Osteocyte (in vitro differentiated cells): ENCODE results near the gene CHST13. TPM values are rescaled to one million over a fixed set of nuclear protein-coding genes. Genes with fewer than 3 reads are reported as not detected.

Source experiments
- DNase-seq: peaks from one replicate; pipeline ENCODE4 v3.0.0; 2021; ENCODE audit warnings: mixed read lengths; ENCODE audit not compliant: unreplicated experiment; ENCODE audit errors: extremely low spot score
- H3K27ac Mint-ChIP-seq: one replicate; pipeline ENCODE4 v1.8.0; 2021; ENCODE audit warnings: mild to moderate bottlenecking, mixed read lengths; ENCODE audit not compliant: unreplicated experiment
- H3K27me3 Mint-ChIP-seq: one replicate; pipeline ENCODE4 v1.8.0; 2021; ENCODE audit warnings: mixed read lengths; ENCODE audit not compliant: unreplicated experiment
- H3K36me3 Mint-ChIP-seq: one replicate; pipeline ENCODE4 v1.8.0; 2021; ENCODE audit warnings: mixed read lengths; ENCODE audit not compliant: unreplicated experiment
- H3K4me1 Mint-ChIP-seq: one replicate; pipeline ENCODE4 v1.8.0; 2021; ENCODE audit warnings: mixed read lengths; ENCODE audit not compliant: unreplicated experiment
- H3K4me3 Mint-ChIP-seq: one replicate; pipeline ENCODE4 v1.8.0; 2021; ENCODE audit warnings: mild to moderate bottlenecking, moderate library complexity, mixed read lengths; ENCODE audit not compliant: unreplicated experiment
- H3K9me3 Mint-ChIP-seq: one replicate; pipeline ENCODE4 v1.8.0; 2021; ENCODE audit warnings: mixed read lengths; ENCODE audit not compliant: unreplicated experiment
- total RNA-seq: library from RNA; stranded (reverse); gene quantifications from 2 replicates; pipeline ENCODE4 v1.2.1, GENCODE V29; 2021
- TF ChIP-seq, protein P1 (sequence below): fragments of 200-600 bp; sonication (generic); IDR thresholded peaks from 2 replicates; pipeline ENCODE4 v1.5.0; 2021; ENCODE audit warnings: antibody characterized with exemption, mild to moderate bottlenecking, moderate library complexity

Gene CHST13
- total RNA-seq, 1 donor from 2014 or later: not detected

GRCh38 chr3:126567696-126568438 is 43.9 kb downstream of the CHST13 start:
- Mint-ChIP-seq H3K27me3 (peaks cover 35% of the 10 kb centered on the region), H3K4me3 (no peak overlapping the region), H3K4me1 (no peaks in the 10 kb centered on the region), H3K27ac (no peak overlapping the region), H3K9me3 (peaks cover under 1% of the 10 kb centered on the region), H3K36me3 (no peaks in the 10 kb centered on the region)
- TF ChIP-seq, protein P1, sequence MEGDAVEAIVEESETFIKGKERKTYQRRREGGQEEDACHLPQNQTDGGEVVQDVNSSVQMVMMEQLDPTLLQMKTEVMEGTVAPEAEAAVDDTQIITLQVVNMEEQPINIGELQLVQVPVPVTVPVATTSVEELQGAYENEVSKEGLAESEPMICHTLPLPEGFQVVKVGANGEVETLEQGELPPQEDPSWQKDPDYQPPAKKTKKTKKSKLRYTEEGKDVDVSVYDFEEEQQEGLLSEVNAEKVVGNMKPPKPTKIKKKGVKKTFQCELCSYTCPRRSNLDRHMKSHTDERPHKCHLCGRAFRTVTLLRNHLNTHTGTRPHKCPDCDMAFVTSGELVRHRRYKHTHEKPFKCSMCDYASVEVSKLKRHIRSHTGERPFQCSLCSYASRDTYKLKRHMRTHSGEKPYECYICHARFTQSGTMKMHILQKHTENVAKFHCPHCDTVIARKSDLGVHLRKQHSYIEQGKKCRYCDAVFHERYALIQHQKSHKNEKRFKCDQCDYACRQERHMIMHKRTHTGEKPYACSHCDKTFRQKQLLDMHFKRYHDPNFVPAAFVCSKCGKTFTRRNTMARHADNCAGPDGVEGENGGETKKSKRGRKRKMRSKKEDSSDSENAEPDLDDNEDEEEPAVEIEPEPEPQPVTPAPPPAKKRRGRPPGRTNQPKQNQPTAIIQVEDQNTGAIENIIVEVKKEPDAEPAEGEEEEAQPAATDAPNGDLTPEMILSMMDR: peak; percentile 12
- no peak for DNase-seq

DNA sequence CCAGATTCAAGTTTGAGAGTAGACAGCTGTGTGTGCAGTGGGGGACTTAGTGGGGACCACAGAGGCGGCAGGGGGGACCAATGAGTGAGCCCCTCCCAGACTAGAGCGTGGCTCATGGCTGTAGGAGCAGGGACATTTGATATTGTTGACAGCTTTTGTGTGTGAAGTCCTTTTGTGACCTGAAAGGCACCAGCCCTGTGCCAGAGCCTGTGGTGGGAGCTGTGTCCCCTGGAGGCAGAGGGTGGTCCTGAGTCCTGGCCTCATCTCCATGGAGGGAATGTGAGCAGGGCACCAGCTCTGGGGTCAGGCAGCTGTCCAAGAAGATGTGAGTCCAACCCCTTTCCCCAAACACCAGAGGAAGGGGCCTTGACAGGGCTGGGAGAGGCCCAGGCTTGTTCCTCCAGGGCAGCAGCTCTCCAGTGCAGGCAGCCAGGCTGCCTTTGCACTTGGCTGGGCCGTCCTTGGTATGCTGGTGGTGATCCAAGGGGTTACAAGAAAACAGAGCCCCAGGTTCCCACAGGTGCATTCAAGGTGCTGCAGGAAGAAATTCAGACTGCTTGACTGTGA is 44.9 kb downstream of the CHST13 start:
- no peaks in the 10 kb centered on the region for H3K4me1 Mint-ChIP-seq
- no peak overlapping the region for H3K27ac Mint-ChIP-seq
- TF ChIP-seq, protein P1: no peak
- no peaks in the 10 kb centered on the region for H3K36me3 Mint-ChIP-seq
- no peak for DNase-seq
- no peak overlapping the region for H3K4me3 Mint-ChIP-seq
- no peaks in the 10 kb centered on the region for H3K9me3 Mint-ChIP-seq
- peaks cover 34% of the 10 kb centered on the region for H3K27me3 Mint-ChIP-seq

GRCh38 chr3:126569390-126569975 is 45.5 kb downstream of the CHST13 start:
- no peak for DNase-seq
- no peaks in the 10 kb centered on the region for H3K36me3 Mint-ChIP-seq
- TF ChIP-seq, protein P1: no peak
- H3K27ac Mint-ChIP-seq: no peak overlapping the region
- H3K4me3 Mint-ChIP-seq: no peak overlapping the region
- no peaks in the 10 kb centered on the region for H3K9me3 Mint-ChIP-seq
- H3K4me1 Mint-ChIP-seq: no peaks in the 10 kb centered on the region
- peaks cover 38% of the 10 kb centered on the region for H3K27me3 Mint-ChIP-seq

GRCh38 chr3:126570103-126570541 is 46.2 kb downstream of the CHST13 start:
- Mint-ChIP-seq H3K9me3 (no peaks in the 10 kb centered on the region), H3K4me1 (no peaks in the 10 kb centered on the region), H3K27me3 (peaks cover 39% of the 10 kb centered on the region), H3K4me3 (no peak overlapping the region), H3K27ac (no peak overlapping the region), H3K36me3 (no peaks in the 10 kb centered on the region)
- TF ChIP-seq, protein P1: no peak
- no peak for DNase-seq

GRCh38 chr3:126571078-126571477 is 47.1 kb downstream of the CHST13 start:
- H3K27ac Mint-ChIP-seq: no peak overlapping the region
- no peak for DNase-seq
- TF ChIP-seq, protein P1: no peak
- H3K27me3 Mint-ChIP-seq: peaks cover 32% of the 10 kb centered on the region
- H3K4me3 Mint-ChIP-seq: no peak overlapping the region
- H3K9me3 Mint-ChIP-seq: no peaks in the 10 kb centered on the region
- H3K36me3 Mint-ChIP-seq: no peaks in the 10 kb centered on the region
- H3K4me1 Mint-ChIP-seq: no peaks in the 10 kb centered on the region
